ENCODE measurements around the gene CLPTM1L.

- TF ChIP-seq POLR2A (IDR thresholded peaks at IDR 0.05), result no peak
- TF ChIP-seq, protein P1, sequence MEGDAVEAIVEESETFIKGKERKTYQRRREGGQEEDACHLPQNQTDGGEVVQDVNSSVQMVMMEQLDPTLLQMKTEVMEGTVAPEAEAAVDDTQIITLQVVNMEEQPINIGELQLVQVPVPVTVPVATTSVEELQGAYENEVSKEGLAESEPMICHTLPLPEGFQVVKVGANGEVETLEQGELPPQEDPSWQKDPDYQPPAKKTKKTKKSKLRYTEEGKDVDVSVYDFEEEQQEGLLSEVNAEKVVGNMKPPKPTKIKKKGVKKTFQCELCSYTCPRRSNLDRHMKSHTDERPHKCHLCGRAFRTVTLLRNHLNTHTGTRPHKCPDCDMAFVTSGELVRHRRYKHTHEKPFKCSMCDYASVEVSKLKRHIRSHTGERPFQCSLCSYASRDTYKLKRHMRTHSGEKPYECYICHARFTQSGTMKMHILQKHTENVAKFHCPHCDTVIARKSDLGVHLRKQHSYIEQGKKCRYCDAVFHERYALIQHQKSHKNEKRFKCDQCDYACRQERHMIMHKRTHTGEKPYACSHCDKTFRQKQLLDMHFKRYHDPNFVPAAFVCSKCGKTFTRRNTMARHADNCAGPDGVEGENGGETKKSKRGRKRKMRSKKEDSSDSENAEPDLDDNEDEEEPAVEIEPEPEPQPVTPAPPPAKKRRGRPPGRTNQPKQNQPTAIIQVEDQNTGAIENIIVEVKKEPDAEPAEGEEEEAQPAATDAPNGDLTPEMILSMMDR (IDR thresholded peaks at IDR 0.05 in 8 of 11, conservative IDR thresholded peaks at IDR 0.05 in 3 of 11), result no peak
Measured at GRCh38 chr5:1317921-1318565, 26.9 kb downstream of the CLPTM1L start.
